Fibroblast of upper back skin (primary cell): ENCODE measurements around the gene HSPB7.
"Not testable (repeated sequence)": the region's sequence is repeated elsewhere in the genome, so short reads cannot be mapped to it uniquely, and the experiment has no call there.

Source experiments
- DNase-seq: peaks from one replicate; pipeline ENCODE4 v3.0.0-alpha.2; 2013

The HSPB7 gene

DNA sequence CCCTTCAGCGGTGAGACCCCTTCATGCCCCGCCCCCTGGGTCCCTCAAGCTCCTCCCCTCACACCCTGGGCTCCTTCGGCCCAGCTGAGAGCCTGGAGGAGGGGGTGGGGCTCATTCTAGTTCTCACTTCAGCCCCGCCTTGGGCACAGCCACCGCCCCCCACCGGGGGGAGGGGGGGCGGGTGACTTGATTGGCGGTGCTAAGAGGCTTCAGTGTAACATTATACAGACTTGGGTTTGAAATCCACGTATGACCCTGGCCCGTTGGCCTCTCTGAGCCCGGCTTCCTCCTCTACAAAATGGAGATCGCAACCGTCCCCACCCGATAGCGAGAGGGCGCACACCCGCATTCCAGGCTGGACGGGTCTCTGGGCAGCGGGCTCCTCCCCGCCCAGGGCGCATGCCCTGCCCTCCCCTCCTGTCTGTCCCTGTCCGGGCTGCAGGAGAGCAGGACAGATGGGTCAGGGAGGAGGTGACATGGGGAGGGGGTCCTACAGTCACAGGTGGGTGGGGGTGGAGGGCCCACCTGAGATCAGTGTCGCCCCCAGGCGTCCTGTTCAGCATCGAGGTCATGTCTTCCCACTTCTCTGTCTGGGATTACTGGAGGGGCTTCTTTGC lies 30.8 kb upstream of the HSPB7 start:
- DNase-seq = peak; percentile 55

DNA sequence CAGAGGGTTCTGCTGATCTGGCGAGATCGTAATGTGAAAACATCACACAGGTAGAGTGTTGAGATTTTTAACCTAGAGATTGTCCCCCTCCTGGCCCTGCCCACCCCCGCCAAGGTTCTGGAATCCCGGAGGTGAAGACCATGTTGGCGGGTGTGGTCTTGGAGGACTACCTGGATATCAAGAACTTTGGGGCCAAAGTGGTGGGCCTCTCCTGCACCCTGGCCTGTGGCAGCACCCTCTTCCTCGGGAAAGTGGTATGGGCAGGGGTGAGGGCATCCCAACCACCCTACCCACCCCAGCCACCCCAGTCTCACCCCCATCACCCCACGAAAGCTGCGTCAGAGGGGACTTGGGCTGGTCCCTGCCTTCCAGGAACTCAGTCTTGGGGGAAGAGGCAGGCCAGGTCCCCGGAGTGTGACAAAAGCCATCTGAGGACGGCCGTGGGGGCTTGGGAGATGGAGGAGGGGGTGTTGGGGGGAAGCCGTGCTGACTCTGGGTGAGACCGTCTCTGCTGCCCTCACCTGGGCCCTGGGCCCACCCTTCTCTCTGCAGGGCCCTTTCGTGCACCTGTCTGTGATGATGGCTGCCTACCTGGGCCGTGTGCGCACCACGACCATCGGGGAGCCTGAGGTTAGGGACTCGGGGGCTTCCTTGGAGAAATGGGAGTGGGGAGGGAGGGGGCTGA lies 30.1 kb upstream of the HSPB7 start:
- no peak for DNase-seq

DNA sequence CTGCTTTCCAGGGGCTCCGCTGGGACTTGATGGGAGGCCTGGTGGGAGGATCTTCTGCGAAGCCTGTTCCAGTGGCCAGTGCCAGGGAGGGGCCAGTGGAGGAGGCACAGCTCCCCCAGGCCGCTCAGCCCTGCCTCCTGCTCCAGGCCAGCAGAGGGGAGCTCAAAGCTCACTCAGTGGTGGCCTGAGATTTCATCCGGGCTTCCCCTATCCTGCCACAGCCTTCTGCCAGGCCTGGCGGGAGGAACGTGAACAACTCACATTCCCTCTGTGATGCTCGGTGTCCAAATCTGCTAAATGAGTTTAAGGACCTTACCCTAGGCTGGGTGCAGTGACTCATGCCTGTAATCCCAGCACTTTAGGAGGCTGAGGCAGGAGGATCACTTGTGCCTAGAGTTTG lies 29.0 kb upstream of the HSPB7 start:
- DNase-seq = peak; percentile 13

GRCh38 chr1:16043950-16044349 lies 26.1 kb upstream of the HSPB7 start:
- DNase-seq = no peak

- no peak for DNase-seq
Observed at GRCh38 chr1:16043521-16043920, 25.7 kb upstream of the HSPB7 start, which contains the start of gene CLCNKB. TSS of gene CLCNKB (plus strand) at chr1:16043782. CDS start at chr1:16044493, 711 bp downstream.

DNA sequence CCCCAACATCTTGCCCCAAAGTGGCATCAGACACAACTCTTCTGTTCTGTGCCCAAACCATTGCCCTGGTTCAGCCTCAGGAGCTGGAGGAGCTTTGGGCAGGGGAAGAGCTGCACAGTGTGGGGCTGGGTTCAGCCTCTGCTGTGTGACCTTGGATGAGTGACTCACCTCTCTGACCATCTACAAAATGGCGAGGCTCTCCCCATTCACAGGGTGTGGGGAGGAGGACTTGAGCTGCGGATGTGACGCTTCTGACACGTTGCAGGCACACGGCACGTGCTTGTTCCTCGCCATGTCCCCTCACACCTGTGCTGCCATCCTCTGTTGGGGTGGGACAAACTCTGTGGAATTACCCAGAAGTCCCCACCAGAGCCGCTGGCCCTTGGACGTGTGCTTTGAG lies 24.8 kb upstream of the HSPB7 start:
- DNase-seq = not testable (repeated sequence)

- DNase-seq = no peak
Observed at GRCh38 chr1:16042096-16042495, 24.3 kb upstream of the HSPB7 start.

GRCh38 chr1:16041200-16041599 lies 23.4 kb upstream of the HSPB7 start:
- DNase-seq = no peak

DNA sequence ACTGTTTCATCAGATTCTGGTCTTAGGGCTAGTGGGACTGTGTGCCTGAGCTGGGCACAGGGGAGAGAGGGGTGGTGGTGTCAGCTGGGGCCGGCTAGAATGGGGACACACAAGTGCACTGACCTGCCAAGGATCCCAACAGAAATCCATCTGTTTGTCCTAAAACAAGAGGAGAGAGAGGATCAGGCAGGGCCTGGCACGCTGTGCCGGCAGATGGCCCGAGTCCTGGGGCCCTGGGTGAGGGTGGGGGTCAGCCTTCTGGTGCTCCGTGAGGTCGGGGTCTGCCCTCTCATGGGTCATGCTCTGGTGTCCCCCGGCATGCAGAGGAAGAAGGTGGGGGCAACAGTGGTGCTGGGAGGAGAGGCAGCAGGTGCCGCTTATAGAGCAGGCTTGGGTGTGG lies 22.0 kb upstream of the HSPB7 start:
- DNase-seq = not testable (repeated sequence)

DNA sequence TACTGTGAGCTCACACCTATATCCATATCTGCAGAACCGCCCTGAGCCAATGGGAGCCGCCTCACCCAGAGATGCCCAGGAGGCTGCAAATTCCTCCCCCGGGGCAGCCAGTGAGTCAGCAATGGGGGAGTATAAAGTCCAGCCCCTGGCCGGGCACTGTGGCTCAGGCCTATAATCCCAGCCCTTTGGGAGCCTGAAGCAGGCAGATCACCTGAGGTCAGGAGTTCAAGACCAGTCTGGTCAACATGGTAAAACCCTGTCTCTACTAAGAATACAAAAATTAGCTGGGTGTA lies 20.7 kb upstream of the HSPB7 start:
- no peak for DNase-seq

GRCh38 chr1:16036461-16036860 lies 18.6 kb upstream of the HSPB7 start:
- not testable (repeated sequence) for DNase-seq

DNA sequence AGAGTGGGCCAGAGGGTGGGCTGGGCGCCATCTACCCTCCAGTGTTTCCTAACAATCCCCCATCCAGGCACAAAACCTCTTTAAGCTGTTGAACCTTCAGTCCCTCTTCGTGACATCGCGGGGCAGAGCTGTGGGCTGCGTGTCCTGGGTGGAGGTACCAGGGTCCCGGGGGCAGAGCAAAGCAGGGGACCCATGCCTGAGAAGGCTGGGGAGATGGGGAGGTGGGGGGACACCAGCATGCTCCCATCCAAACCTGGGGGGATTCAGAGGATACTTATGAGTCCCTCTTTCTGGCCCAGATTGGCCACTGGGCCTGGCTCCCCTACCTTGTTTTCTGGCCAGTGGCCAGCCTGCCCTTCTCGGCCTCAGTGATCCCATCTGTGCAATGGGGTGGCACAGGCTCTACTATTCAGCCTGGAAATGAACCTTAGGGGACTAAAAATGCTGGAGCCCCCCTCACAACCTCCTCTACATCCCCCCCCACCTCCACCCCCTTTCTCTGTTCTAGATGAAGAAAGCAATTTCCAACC lies 15.3 kb upstream of the HSPB7 start:
- not testable (repeated sequence) for DNase-seq

DNA sequence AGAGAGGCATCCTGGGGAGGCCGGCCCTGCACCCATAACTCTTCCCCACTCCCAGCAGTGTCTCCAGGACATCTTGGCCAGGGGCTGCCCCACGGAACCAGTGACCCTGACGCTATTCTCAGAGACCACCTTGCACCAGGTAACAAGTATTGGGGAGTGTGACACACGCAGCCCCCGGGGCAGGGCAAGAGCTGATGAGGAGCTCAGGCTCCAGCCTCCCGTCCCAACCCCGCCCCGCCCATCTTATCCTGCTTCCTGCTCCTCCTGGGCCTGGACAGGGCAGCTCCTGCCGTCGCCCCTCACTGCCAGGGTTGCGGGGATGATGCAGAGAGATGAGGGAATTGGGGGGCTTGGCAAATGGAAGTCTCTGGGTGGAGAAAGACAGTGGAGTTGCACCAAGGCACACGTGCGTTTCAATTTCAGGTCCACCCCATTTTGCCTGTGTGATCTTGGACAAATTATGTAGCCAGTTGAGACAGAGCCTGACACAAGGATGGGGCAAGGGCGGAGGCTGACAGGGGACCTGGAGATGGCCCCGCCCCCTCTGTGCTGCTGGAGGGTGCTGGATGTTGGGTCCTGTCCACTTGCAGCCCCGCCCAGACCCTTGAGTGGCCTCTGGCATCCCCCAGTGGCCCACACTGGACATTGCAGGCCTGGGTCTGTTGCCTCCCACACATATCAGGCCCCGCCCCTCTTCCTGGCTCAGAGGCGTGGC lies 14.7 kb upstream of the HSPB7 start:
- DNase-seq = peak; percentile 87

- DNase-seq = no peak
Observed at GRCh38 chr1:16031551-16031950, 13.7 kb upstream of the HSPB7 start.

GRCh38 chr1:16029288-16029687 lies 11.4 kb upstream of the HSPB7 start:
- DNase-seq = no peak

DNA sequence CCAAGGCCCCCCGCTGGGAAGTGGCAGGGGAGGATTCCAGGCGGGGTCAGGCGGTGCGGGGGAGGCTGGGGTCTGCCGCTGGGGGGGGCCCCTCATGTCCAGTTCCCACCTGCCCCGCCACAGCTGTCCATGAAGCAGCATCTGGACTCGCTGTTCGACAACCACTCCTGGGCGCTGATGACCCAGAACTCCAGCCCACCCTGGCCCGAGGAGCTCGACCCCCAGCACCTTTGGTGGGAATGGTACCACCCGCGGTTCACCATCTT lies 11.1 kb upstream of the HSPB7 start:
- not testable (repeated sequence) for DNase-seq

DNA sequence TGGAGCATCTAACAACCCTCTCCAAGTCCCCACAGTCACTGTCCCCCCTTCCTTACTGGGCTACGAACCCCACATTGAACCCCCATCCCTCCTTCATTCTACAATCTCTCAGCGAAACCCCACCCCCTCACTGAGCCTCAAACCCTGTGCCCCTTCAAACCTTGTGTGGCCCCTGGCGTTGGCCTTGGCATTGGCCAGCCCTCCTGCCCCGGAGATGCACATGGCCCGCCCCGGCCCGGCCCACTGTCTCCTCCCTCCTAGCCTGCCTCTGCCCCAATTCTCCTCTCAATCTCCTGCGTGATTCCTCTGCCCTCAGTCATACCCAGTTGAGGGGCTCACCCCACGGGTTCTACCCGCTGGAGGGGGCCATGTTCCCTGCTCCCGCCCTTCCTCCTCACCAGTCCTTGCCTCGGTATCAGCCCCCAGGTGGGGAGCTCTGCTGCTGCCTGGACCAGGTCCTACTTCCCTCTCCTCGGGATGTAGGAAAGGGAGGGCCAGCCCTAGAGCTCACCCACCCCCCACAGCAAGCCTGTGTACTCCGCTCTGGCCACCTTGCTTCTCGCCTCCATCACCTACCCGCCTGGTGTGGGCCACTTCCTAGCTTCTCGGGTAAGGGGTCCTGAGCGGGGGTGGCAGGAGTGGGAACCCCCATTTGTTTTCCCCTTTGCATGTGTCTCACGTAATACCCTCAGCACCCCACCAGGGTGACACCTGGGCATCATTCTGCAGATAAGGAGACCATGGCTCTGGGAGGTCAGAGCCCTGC lies 10.6 kb upstream of the HSPB7 start:
- no peak for DNase-seq

DNA sequence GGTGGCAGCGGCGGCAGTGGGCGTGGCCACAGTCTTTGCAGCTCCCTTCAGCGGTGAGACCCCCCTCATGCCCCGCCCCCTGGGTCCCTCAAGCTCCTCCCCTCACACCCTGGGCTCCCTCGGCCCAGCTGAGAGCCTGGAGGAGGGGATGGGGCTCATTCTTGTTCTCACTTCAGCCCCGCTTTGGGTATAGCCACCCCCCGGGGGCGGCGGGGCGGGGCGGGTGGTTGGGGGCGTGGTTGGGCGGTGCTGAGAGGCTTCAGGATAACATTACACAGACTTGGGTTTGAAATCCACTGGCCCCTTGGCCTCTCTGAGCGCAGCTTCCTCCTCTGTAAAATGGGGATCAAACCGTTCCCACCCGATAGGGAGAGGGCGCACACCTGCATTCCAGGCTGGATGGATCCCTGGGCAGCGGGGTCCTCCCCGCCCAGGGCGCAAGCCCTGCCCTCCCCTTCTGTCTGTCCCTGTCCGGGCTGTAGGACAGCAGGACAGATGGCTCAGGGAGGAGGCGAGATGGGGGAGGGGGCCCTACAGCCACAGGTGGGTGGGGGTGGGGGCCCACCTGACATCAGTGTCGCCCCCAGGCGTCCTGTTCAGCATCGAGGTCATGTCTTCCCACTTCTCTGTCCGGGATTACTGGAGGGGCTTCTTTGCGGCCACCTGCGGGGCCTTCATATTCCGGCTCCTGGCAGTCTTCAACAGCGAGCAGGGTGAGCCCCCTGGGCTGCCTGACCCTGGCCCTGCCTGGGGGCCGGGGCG lies 9.1 kb upstream of the HSPB7 start:
- DNase-seq = peak; percentile 38

DNA sequence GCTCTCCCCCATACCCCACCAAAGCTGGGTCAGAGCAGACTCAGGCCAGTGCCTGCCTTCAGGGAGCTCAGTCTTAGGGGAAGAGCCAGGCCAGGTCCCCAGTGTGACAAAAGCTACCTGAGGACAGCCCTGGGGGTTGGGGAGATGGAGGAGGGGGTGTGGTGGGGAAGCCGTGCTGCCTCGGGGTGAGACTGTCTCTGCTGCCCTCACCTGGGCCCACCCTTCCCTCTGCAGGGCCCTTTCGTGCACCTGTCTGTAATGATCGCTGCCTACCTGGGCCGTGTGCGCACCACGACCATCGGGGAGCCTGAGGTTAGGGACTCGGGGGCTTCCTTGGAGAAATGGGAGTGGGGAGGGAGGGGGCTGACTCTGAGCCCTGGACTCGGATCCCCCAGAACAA lies 8.5 kb upstream of the HSPB7 start:
- DNase-seq = not testable (repeated sequence)

DNA sequence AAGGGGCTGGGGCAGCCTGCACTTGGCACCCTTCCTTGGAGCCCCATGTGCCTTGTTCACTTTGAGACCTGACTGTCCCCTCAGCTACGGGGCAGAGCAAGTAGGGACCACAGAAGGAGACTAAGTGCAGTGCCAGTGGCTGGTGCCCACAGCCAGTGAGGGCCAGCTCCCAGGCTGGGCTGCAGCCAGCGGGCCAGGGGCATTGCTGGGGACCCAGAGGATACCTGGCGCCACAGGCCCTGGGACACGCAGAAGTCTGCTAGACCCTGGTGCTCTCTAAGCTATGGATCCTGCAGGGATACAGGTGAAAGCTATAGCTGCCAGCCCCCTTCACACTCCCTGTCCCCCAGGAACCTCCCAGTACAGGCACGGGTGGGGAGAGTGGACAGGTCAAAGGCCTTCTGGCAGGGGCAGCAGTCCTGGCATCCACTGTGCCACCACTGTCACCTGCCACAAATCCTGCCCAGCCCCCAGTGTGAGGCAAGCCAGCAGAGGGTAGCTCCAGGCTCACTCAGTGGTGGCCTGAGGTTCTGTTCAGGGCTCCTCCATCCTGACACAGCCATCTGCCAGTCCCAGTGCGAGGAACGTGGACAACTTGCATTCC lies 5.3 kb upstream of the HSPB7 start:
- no peak for DNase-seq

DNA sequence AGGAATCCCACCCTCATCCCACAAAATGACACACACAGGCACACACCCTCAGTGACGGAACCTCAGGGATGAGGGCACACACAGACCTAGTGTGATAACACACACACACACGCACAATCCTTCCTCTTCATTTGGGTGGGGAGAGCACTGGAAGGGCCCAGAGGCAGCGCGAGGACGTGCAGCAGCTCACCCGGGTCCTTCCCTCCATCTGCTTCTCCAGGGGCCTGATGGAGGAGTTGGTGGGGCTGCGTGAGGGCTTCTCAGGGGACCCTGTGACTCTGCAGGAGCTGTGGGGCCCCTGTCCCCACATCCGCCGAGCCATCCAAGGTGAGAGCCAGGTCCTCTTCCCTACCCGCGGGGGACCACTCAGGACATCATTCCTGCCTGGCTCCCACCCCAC lies 4.5 kb upstream of the HSPB7 start:
- no peak for DNase-seq

DNA sequence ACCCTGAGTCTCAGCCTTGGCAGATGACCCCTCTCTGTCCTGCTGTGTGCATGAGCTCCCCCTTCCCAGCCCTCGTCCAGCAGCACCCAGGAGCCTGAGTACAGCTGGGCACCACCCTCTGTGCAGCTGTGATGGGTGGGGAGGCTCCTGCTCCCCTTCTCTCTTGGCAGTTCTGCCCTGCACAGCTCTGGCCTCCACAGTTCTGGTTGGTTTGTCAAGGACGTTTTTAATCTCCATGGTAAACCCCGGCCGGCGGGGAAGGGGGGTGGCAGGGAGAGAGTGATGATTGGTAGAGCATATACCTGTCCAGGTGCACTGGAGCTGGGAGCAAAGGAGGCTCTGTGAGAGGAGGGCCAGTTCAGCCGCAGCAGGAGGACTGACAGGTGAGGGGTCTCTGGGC lies 3.8 kb upstream of the HSPB7 start, which contains the start of gene CLCNKA:
Gene CLCNKA (plus strand): TSS at position 356 of the 400 bp plus-strand sequence. CDS start 584 bp downstream, outside the sequence.
- no peak for DNase-seq
